ENCODE measurements around the gene DLGAP1. TPM values are rescaled to one million over a fixed set of nuclear protein-coding genes. Genes with fewer than 3 reads are reported as not detected.

DLGAP1 gene
- total and polyA plus RNA-seq, 2 of the 13 experiments (the other 11 are each of a cell fraction or from before 2014, with no cell fraction given) = 0.01 TPM; not detected in 1

GRCh38 chr18:3902676-3903075 lies 552.4 kb downstream of the DLGAP1 start:
- FAIRE-seq (no peak), DNase-seq (ENCODE audit: low spot score) (no peak), ATAC-seq (no peak)
- no peaks in the 10 kb centered on the region for H3K79me2 ChIP-seq (ENCODE audit: insufficient read depth, low read length)
- TF ChIP-seq ZNF782 (CRISPR knock-in tag; IDR thresholded peaks at IDR 0.05; ENCODE audit: borderline replicate concordance) = no peak
- no peak for TF ChIP-seq ZNF792 (CRISPR knock-in tag; IDR thresholded peaks at IDR 0.05)
- TF ChIP-seq ZNF775 (CRISPR knock-in tag; IDR thresholded peaks at IDR 0.05; ENCODE audit: borderline replicate concordance) = no peak
- no peak for TF ChIP-seq ZNF652 (CRISPR knock-in tag; IDR thresholded peaks at IDR 0.05; ENCODE audit: borderline replicate concordance, low read depth)
- no peak for TF ChIP-seq PHB2 (IDR thresholded peaks at IDR 0.05; ENCODE audit: partially characterized antibody)
- TF ChIP-seq GZF1 (CRISPR knock-in tag; IDR thresholded peaks at IDR 0.05) = no peak
- TF ChIP-seq TRIM24 (CRISPR knock-in tag; IDR thresholded peaks at IDR 0.05) = no peak
- no peak for TF ChIP-seq GPBP1L1 (CRISPR knock-in tag; IDR thresholded peaks at IDR 0.05)
- TF ChIP-seq ZNF367 (CRISPR knock-in tag; IDR thresholded peaks at IDR 0.05; ENCODE audit: borderline replicate concordance) = no peak
- TF ChIP-seq LRRFIP1 (CRISPR knock-in tag; conservative IDR thresholded peaks at IDR 0.05) = no peak
- no peak for TF ChIP-seq BCL3 (CRISPR knock-in tag; IDR thresholded peaks at IDR 0.05)
- TF ChIP-seq ATRX (CRISPR knock-in tag; IDR thresholded peaks at IDR 0.05; ENCODE audit: borderline replicate concordance) = no peak
- no peak for TF ChIP-seq CBFB (CRISPR knock-in tag; IDR thresholded peaks at IDR 0.05)
- TF ChIP-seq NKX3-1 (CRISPR knock-in tag; IDR thresholded peaks at IDR 0.05) = no peak
- TF ChIP-seq HOXA5 (CRISPR knock-in tag; IDR thresholded peaks at IDR 0.05) = no peak
- TF ChIP-seq ZNF138 (CRISPR knock-in tag; IDR thresholded peaks at IDR 0.05; ENCODE audit: low read depth) = no peak
- TF ChIP-seq ZNF329 (CRISPR knock-in tag; IDR thresholded peaks at IDR 0.05; ENCODE audit: low read depth) = no peak
- no peak for TF ChIP-seq TBX3 (IDR thresholded peaks at IDR 0.05; ENCODE audit: borderline replicate concordance)
- TF ChIP-seq TCF7L2 (IDR thresholded peaks at IDR 0.05; ENCODE audit: low read depth, low read length) = no peak
- TF ChIP-seq CSRNP1 (CRISPR knock-in tag; IDR thresholded peaks at IDR 0.05) = no peak
- H2AFZ ChIP-seq (ENCODE audit: low read length) = no peak overlapping the region
- 6% methylated on average over 2 of the region's 2 CpGs for WGBS (ENCODE audit: low lambda C conversion rate)
- H3K27ac ChIP-seq (ENCODE audit: extremely low read length, insufficient read depth, low read length) = no peak overlapping the region
- no TSS peak for BruUV-seq (replicated peaks)
- no peak overlapping the region for H3K4me2 ChIP-seq (ENCODE audit: low read depth, low read length)
- in situ Hi-C loops (cut with HindIII; ENCODE audit: extremely low pct_ligation_motif_present, low pct_unique_long_range_greater_than_20kb) (no loop called here), intact Hi-C loops (cut with micrococcal nuclease; ENCODE audit: unreplicated experiment) (no loop called here)
- no peak overlapping the region for H3K9ac ChIP-seq (ENCODE audit: insufficient read depth, low read depth, low read length)
- H3K4me3 ChIP-seq (replicated peaks in 1 of 3; ENCODE audit: insufficient read depth in 1 of 3, low read depth in 2 of 3, low read length in 3 of 3) = no peak overlapping the region
- H3K27me3 ChIP-seq (ENCODE audit: control insufficient read depth in 1 of 2, insufficient read depth in 2 of 2, low read length in 2 of 2) = peaks cover 0 to 3% of the 10 kb centered on the region in 2 experiments; a peak in 1 of 5 replicates
- H3K36me3 ChIP-seq (replicated peaks in 1 of 2; ENCODE audit: control insufficient read depth in 1 of 2, insufficient read depth in 2 of 2, low read length in 2 of 2) = no peaks in the 10 kb centered on the region
- H3K9me3 ChIP-seq (ENCODE audit: low read length) = no peaks in the 10 kb centered on the region
- no peaks in the 10 kb centered on the region for H4K20me1 ChIP-seq (ENCODE audit: insufficient read depth, low read length)
- ChIA-PET POLR2A (no interaction called here), CTCF (ENCODE audit: low intra/inter-chr PET ratio, low total read pairs) (no interaction called here)
- H3K4me1 ChIP-seq (ENCODE audit: insufficient read depth, low read length) = peaks cover 13% of the 10 kb centered on the region

Measured in HepG2 (cell line).